HPDE6-E6E7 (cell line): ENCODE data around the gene SART1.
"Not testable (repeated sequence)": the region's sequence is repeated elsewhere in the genome, so short reads cannot be mapped to it uniquely, and the experiment has no call there.

Experiments
- DNase-seq: peaks from one replicate; pipeline ENCODE4 v3.0.0; 2011; ENCODE audit warnings: missing footprints; ENCODE audit errors: extremely low spot score

SART1 gene

DNA sequence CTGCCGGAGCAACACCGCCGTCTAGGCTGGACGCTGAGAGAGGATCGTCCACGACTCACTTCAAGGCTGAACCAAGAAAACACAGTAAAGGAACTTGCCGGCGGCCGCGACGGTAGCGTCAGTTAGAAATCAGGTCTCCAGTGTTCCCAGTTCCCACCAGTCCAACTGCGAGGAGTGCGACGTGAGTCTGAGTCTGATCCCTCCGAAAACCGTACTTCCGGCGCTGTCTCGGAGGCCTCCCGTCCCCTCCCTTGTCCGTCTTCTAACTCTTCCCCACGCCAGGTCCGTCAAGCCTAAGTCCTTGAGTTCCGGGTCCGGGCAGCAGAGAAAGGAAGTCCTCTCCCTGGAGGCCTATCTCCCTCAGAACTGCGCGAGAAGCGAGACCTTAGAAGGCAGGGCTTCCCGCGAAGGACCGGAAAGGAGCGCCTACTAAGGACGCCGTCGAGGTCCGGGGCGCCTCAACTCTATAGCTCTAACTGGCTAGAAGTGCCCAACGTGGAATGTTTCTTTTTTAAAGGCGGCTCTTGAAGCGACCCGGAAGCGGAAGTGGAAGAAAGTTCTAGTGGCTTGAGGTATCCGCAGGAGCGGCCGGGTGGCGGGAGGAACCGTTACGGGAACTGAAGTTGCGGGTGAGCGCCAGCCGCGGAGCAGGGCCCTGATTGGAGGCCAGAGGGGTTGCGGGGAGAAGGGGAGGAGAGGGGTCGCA is 40.6 kb downstream of the SART1 start, which contains the start of the genes BANF1 and EIF1AD:
TSS of gene BANF1 (plus strand) at position 562 of the 706 bp plus-strand sequence. CDS start 748 bp downstream, outside the sequence.
TSS of gene EIF1AD (minus strand) at position 216 of the 706 bp plus-strand sequence. CDS start 1,768 bp downstream, outside the sequence.
- peak; percentile 89 for DNase-seq

DNA sequence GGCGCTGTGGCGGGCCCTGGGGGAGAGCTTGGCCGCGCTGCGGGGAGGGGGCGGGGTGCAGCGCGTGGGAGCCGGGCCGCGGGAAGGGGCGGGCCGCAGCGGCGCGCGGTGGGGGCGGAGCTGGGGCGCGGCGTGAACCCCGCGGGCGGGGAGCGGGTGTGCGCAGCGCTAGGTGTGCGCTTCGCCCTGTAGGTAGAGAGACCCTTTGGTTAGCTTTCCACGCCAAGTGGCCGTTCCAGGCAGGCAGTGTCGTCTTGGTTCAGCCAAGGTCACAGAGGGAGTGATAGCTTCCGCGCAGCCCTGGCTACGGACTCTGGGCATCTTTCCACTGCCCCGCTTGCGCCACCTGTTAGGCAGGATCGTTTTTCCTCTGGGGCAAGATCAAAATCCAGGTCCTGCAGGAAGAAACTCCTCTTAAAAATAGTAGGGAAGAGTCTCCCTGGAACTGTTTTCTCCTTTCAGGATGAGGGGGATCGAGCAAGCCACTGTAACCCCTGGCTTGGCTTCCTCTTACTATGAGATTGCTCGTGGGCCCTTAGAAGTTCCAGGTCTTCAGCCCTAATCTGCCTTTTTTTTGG is 41.2 kb downstream of the SART1 start:
- no peak for DNase-seq

DNA sequence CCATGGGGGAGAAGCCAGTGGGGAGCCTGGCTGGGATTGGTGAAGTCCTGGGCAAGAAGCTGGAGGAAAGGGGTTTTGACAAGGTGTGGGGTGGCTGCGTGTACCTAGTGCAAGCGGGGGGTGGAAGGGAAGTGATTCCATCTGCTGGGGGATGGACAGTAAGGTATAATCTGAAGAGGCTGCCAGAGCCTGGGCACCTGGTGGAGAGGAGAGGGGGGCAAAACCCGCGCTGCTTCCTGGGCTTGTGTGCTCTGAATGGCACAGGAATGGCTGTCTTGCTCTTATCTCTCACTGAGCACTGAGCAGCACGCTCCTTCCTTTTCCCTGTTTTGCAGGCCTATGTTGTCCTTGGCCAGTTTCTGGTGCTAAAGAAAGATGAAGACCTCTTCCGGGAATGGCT is 41.8 kb downstream of the SART1 start:
- DNase-seq: no peak

DNA sequence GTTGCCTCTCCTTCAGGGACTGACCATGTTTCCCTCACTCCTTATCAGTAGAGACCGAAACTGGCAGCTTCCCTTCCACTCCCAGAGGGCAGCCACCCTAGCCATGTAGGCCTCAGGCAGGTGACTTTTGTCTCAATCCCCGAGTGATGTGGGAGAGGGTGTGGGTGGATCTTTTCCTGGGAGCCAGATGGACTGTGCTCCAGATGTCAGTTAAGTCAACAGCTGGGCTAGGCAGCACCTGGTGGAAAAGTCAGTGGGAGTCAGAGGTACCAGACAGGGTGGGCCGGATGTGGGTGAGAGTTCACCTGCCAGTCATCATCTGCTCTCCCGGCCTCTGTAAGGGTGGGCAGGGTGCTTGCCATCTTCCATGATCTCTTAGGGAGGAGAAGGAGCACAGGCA is 42.7 kb downstream of the SART1 start:
- DNase-seq: no peak

GRCh38 chr11:66006134-66006890 is 44.8 kb downstream of the SART1 start:
- DNase-seq: no peak

DNA sequence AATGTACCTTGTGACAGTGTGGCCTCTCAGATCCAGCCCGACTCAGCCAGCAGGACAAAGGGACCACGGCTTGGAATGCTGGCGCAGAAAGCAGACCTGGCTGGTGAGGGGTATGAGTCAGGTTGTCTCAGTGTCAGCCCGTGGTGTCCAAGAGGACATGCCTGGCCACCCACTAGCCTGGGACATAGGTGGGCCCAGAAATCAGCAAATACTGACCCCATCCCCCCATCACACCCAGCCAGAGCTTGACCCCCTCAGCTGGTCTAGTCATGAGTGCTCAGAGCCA is 45.3 kb downstream of the SART1 start:
- no peak for DNase-seq

DNA sequence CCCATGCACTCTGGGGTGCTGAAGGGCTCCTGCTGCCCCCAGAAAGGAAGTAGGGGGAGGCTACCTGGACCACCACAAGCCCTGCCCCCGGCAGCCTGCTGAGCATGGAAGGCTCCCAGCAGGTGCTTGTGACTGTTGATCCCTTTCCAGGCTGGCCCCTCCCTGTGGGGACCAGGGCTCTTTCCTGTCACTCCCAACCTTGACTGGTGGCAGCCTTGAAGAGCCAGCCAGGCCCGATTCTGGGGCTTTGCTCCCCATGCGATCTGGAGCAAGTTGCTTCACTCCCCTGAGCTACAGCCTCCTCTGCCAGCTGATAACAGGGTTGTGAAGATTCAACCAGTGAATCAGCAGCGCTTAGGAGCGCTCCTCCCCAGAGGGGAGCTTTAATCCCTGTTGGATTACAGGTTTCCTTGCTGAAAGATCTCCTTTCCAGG is 45.7 kb downstream of the SART1 start:
- DNase-seq: no peak

DNA sequence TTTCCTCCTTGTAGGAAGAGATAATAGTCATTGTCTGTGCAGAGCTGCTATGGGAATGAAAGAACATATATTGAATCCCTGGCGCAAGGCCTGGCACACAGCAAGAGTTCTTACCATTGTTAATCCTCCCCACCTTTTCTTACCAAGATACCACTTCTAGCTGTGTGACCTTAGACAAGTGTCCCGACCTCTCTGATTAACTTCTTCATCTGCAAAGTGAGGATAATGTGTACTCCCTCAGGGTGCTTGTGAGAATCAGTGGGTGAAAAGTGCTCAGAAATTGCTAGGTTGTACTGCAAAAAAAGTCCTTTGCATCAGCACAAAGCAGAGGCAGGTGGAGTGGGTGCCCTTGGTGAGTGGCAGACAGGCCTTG is 46.5 kb downstream of the SART1 start:
- DNase-seq: no peak

DNA sequence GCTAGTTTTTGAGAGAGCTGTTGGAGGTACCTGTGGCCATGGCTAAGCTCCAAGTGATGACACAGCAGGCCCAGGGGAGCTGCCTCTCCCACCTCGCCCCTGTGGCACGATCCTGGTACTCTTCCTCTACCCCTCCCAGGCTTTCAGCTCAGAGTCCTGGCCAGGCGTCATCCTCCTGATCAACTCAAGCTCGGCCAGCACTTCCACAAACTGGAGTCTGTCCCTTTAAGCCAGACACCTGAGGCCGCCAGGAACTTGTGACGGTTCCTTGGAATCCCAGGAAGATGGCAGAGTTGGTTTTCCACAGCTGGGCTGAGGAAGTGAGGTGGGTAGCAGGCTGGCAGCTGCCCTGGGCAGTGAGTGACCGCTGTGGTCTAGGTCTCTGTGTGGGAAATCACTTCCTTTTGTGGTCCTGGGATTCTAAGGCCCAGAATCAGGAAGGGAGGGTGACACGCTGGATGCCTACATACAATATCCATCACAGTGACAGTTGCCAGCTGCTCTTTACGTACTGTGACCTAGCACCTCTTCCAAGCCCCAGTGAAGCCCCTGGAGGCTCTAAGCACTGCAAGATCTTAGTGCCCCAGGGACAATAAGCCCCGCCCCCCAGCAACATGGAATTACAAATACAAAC is 47.1 kb downstream of the SART1 start:
- peak; percentile 44 for DNase-seq

- not testable (repeated sequence) for DNase-seq
Measured at GRCh38 chr11:66010036-66010435, 48.5 kb downstream of the SART1 start.

DNA sequence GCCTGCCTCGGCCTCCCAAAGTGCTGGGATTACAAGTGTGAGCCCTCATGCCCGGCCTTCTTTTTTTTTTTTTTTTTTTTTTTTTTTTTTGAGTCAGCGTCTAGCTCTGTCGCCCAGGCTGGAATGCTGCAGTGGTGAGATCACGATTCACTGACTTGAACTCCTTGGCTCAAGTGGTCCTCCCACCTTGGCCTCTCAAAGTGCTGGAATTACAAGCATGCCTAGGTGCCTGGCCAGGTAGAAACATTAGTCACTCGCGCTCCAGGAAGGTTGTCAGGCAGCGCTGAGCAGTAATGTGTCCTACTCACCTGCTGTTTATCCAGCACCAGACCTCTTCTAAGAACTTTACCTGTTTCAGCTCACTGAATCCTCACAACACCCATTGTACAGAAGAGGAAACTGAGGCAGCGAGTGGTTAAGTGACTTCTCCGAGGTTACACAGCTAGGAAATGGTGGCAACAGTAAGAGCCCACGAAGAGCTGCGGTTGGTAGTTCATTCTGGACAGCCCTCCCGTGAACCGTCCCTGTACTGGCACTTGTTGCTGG is 49.8 kb downstream of the SART1 start:
- DNase-seq: peak; percentile 93

- no peak for DNase-seq
Measured at GRCh38 chr11:66011785-66012303, 50.3 kb downstream of the SART1 start, which contains the start of gene CST6. TSS of gene CST6 (plus strand) at chr11:66012008. CDS start at chr11:66012045, 37 bp downstream.

DNA sequence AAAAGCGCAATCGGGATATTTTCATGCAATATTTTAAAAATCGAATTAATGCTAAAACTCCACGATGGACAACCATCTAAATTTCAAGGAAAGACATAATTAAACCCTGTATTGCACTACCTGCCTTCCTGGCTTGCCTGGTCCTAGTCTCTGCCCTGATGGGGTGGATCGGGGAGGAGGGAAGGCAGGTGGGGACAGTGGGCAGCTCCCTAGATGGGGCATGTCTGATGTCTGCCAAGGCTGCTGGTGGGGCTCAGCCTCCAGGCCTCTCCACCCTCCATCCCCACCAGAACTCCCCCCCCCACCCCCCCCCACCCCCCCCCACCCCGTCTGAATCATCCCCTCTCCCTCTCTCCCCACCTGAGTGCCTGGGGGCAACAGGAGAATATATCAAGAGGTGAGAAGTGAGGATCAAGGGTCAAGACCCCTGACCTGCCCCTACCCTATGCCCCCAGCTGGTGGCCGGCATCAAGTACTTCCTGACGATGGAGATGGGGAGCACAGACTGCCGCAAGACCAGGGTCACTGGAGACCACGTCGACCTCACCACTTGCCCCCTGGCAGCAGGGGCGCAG is 50.9 kb downstream of the SART1 start:
- no peak for DNase-seq

DNA sequence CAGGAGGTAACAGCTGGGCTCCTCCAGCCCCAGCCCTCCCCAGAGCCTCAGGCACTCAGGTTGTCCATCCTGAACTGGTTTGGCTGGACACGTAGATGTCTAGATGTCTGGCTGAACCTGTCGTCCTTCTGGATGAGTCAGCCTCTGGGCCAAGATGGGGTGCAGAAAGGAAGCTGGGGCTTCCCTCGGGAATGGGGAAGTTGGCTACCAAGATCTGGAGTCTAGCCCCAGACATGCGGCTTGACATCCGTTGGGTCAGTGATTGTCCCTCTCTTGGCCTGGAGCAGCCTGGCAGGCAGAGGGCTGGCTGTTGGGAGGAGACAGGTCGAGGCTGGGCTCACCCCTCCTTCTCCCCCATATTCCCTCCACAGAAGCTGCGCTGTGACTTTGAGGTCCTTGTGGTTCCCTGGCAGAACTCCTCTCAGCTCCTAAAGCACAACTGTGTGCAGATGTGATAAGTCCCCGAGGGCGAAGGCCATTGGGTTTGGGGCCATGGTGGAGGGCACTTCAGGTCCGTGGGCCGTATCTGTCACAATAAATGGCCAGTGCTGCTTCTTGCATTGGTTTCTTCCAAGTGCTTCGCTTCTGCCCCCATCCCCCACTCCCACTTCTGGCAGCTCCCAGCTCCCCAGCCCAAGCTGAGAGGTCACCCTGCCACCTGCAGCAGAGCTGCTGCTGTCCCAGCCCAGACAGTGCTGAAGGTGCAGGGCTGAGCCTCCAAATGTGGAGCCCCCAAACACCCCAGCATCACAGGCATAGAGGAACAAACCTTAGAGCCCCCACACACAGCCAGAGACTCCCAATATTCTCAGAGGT is 51.6 kb downstream of the SART1 start:
- peak; percentile 83 for DNase-seq

DNA sequence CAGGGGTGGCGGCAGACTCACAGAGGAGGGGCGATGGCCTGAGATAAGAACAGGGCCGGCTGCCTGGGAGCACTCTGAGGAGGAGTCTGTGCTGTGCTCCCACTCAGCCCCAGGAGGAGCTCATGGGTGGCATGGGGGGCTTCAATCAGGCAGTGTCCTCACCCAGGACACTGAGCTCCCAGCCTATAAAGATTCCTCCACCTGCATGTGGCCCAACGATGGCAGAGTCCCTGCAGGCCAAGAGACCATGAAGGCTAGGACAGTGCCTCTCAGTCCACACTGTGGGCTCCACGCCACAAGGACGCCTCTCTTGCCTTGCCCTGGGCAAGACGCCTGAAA is 52.2 kb downstream of the SART1 start:
- DNase-seq: no peak

DNA sequence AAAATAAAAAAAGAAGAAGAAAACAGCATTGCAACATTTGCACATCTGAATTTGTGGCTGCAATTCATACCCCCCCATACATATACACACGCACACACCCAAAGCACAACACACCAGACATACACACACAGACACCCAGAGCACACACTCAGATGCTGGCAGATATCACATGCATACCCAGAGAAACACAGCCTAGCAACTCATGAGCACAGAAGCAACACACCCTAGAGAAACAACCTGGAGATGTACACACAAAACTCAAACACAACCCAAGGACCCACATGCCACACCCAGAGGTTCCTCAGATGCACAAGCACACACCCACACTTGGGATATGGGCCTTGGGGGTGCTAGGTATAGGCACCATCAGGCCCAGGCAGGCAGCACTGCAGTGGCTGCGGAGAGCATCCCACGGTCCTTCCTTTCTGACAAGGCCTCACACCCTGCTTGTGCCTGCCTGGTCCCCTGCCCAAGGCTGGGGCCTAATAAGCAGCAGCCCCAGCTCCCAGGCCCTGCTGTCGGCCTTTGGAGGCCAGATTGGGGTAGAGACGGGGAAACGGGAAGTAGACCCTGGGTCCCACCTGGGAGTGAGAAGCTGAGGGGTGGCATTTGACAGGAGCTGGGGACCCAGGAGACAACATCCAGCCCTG is 53.4 kb downstream of the SART1 start:
- no peak for DNase-seq

- no peak for DNase-seq
Measured at GRCh38 chr11:66015454-66015881, 53.9 kb downstream of the SART1 start.

DNA sequence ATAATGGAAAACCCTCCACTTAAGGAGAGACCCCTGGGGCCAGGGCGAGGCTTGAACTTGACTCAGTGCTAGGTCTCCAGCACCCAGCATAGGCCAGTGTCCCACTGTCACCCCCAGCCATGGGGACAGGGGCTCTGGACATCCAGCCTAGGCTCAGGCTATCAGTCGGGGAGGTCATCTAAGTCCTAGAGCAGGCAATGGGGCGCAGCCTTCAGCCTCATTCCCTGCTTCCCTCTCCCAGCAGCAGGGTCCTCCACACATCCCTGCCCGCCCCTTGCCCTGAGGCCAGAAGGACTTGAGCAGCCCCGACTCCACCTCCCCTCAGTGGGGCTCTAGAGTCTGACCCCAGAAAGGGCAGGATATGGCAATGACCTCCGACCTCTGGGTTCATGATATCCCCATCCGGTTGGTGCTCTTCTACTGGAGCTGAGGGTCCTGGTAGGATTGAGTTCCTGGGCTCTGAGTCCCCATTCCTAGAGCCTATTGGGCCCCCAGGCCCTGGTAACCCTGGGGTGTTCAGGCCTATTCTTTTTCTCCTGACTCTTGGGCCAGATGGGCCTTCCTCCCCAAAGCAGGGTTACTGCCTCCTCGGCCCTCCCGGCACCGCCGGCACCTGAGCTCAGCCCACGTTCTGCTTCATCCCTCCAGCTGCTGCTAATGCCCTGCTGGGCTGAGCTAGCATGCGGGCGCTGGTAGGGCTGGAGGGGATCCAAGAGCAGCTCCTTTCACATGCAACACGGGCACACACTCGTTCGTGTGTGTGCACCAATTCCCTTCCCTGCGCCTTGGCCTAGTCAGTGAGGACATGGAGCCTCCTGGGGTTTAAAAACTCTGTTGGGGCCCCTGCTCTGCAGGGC is 54.6 kb downstream of the SART1 start:
- DNase-seq: no peak

- no peak for DNase-seq
Measured at GRCh38 chr11:66016793-66017177, 55.3 kb downstream of the SART1 start.
